Subcutaneous abdominal adipose tissue (tissue), 5 donors: Measurements from ENCODE around the gene VKORC1L1.
A peak's percentile ranks its signal among the peaks of the same experiment; 100 is the strongest.
"Not testable (repeated sequence)": the region's sequence is repeated elsewhere in the genome, so short reads cannot be mapped to it uniquely, and the experiment has no call there.

ENCODE experiments used
- H3K27ac ChIP-seq: one replicate; pipeline ENCODE4 v1.7.0; 2013; ENCODE audit warnings: low read depth, mild to moderate bottlenecking, inconsistent platforms, low read length, moderate library complexity
- H3K27me3 ChIP-seq, 5 donors: one replicate each; pipeline ENCODE4 v1.7.0; 2013; ENCODE audit warnings: low read length in 5 of 5, inconsistent platforms in 1 of 5; ENCODE audit not compliant: control insufficient read depth in 5 of 5, insufficient read depth in 4 of 5
- H3K36me3 ChIP-seq, 5 donors: one replicate each; pipeline ENCODE4 v1.7.0; 2013; ENCODE audit warnings: low read length in 5 of 5; ENCODE audit not compliant: control insufficient read depth in 5 of 5, insufficient read depth in 5 of 5
- H3K4me1 ChIP-seq, 5 donors: one replicate each; pipeline ENCODE4 v1.7.0; 2013; ENCODE audit warnings: low read length in 5 of 5, mild to moderate bottlenecking in 3 of 5, moderate library complexity in 1 of 5; ENCODE audit not compliant: control insufficient read depth in 5 of 5, insufficient read depth in 5 of 5
- H3K4me3 ChIP-seq, 5 donors: one replicate each; pipeline ENCODE4 v1.7.0; 2013; ENCODE audit warnings: low read length in 5 of 5, low read depth in 1 of 5
- H3K9ac ChIP-seq, 5 donors: one replicate each; pipeline ENCODE4 v1.7.0; 2013; ENCODE audit warnings: low read length in 5 of 5, mild to moderate bottlenecking in 4 of 5, moderate library complexity in 3 of 5
- H3K9me3 ChIP-seq, 5 donors: one replicate each; pipeline ENCODE4 v1.7.0; 2013; ENCODE audit warnings: low read length in 5 of 5; ENCODE audit not compliant: control insufficient read depth in 5 of 5
- donor health status: healthy.
- donor health status: healthy.
- donor health status: healthy.
- donor health status: healthy.
- donor health status: healthy.

The VKORC1L1 gene

DNA sequence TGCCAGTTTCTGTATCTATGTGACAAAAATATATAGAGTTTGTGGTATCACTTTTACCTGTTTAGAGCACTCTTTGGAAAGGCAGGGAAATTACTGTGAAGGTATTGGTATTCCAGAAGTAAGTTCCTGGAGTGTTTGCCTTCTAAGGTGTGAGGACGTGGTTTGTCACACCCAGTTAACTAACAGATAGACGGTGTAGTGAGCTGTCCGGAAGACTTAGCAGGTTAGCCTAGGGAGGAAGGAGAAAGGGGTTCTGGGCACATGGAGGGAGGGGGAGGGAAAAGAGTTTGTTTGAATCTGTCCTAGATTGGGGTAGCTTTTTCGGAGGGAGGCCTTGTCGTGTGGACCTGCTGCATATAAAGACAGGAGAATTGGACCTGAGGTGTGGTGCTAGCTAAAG, 7.4 kb downstream of the VKORC1L1 start:
- not testable (repeated sequence) for H3K27me3 ChIP-seq, H3K36me3 ChIP-seq, H3K9me3 ChIP-seq, H3K4me1 ChIP-seq, H3K27ac ChIP-seq, H3K4me3 ChIP-seq, H3K9ac ChIP-seq

DNA sequence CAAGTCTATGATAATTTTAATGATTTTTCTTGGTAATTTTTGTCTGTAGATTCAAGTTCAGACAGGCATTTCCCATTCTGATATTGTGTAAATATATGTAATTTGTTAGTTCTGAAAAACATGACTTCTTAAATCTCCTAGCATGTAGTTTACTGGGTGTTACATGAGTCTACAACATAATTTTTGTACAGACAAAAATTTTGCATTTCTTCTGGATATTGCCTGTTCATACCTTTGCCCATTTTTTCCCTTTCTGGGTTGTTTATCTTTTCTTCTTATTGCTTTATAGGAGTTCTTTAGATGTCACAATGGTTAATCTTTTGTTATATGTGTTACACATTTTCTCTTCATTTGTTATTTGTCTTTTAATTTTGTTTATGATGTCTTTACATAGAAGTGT, 12.1 kb downstream of the VKORC1L1 start:
- H3K27me3 ChIP-seq, H3K9ac ChIP-seq, H3K27ac ChIP-seq, H3K36me3 ChIP-seq, H3K9me3 ChIP-seq, H3K4me3 ChIP-seq: not testable (repeated sequence)
- peaks cover 0 to 14% (median 0%) of the 10 kb centered on the region in 5 donors for H3K4me1 ChIP-seq

DNA sequence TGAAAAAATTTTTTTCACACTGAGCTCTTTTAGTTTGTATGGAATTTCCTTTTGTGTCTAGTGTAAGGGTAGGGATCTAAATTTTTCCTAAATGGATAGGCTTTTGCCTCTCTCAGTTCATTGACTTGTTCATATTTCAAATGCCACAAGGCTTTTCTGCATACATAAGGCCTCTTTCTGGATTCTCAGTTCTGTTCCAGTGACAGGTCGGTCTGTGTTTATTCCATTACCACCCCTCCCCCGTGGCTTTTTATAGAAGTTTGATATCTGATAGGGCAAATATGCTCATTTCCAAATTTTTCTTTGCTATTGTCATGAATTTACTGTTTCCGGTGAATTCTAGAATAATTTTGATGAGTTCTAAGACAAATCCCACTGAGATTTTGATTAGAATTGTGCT, 12.7 kb downstream of the VKORC1L1 start:
- not testable (repeated sequence) for H3K27ac ChIP-seq, H3K9ac ChIP-seq, H3K4me3 ChIP-seq, H3K27me3 ChIP-seq, H3K36me3 ChIP-seq, H3K9me3 ChIP-seq
- H3K4me1 ChIP-seq: peaks cover 0 to 12% (median 0%) of the 10 kb centered on the region in 5 donors

DNA sequence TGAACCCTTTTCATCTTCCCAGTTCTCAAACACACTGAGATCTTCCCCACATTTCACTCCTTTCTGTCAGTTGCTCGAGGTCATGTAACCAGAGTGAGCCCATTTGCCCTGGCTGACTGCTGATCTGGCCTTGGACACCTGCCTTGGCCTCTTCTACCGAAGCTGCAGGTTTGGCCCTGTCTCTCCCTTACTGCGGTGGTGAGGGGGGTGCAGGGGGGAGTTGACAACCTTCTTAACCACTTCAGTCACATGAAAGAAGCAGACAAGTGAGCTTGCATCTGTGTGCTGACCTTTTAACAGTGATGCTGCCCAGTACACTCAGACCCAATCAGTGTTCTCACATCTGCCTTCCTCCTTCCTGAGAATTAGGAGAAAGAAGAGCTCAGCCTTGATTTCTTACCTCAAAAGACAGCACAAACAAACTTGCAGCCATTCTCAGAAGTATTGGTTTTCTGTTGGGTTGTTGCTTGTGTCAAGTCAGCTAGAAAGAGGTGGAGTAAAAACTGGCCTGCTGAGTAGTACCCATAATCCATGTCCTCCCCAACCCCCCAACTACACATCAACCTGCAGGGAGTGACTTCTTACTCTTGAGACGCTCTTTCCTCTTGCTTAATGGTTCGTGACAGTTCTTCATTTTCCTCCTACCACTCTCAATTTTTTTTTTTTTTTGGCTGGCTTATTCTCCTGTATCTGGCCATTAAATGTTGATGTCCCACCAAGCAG, 15.7 kb downstream of the VKORC1L1 start:
- H3K4me1 ChIP-seq: peaks cover 0 to 26% (median 2%) of the 10 kb centered on the region in 5 donors
- not testable (repeated sequence) for H3K27ac ChIP-seq, H3K4me3 ChIP-seq, H3K9ac ChIP-seq, H3K36me3 ChIP-seq, H3K9me3 ChIP-seq, H3K27me3 ChIP-seq

DNA sequence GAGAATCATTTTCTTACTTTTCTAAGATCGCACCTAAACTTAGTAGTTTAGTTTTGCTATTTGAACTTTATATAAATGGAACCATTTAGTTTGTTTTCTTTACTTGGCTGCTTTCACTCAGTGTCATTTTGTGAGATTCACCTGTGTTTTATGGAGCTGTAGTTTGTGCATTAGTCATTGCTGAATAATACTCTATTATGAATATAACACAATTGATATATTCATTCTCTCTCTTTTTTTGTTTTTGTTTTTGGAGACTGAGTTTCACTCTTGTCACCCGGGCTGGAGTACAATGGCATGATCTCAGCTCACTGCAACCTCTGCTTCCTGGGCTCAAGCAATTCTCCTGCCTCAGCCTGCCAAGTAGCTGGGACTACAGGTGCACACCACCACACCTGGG, 16.8 kb downstream of the VKORC1L1 start:
- peaks cover 0 to 28% (median 2%) of the 10 kb centered on the region in 5 donors for H3K4me1 ChIP-seq
- not testable (repeated sequence) for H3K9me3 ChIP-seq, H3K9ac ChIP-seq, H3K27me3 ChIP-seq, H3K36me3 ChIP-seq, H3K4me3 ChIP-seq, H3K27ac ChIP-seq

DNA sequence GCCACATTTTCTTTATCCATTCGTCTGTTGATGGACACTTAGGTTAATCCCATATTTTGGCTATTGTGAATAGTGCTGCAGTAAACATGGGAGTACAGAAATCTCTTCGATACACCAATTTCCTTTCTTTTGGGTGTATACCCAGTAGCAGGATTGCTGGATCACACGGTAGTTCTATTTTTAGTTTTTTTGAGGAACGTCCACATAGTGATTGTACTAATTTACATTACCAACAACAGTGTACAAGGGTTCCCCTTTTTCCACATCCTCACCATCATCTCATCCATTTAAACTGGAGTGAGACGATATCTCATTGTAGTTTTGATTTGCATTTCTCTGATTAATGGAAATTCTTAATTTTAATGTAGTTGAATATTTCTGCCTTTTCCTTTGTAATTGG, 19.3 kb downstream of the VKORC1L1 start:
- peak overlapping the region; percentile 13 for H3K27ac ChIP-seq
- H3K4me3 ChIP-seq: no peak overlapping the region
- no peak overlapping the region for H3K9ac ChIP-seq
- peaks cover 0 to 7% (median 4%) of the 10 kb centered on the region in 5 donors for H3K36me3 ChIP-seq
- H3K4me1 ChIP-seq: peaks cover 0 to 26% (median 2%) of the 10 kb centered on the region in 5 donors
- H3K9me3 ChIP-seq: no peaks in the 10 kb centered on the region
- H3K27me3 ChIP-seq: no peaks in the 10 kb centered on the region

DNA sequence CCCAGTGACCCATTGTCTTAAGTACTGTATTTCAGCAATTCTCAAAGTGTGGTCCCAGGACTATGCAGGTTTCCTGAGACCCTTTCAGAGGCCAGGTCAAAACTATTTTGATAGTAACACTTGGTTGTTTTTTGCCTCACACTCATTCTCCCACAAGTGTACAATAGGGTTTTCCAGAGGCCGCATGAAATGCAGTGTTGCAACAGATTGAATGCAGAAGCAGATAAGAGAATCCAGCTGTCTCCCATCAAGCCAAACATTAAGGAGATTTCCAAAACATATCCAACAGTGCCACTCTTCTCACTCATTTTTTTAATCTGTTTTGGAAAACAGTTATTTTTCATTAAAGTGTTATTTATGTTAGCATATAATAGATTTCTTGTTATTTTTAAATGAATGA, 20.0 kb downstream of the VKORC1L1 start:
- Histone ChIP-seq H3K9ac (no peak overlapping the region), H3K36me3 (peaks cover 0 to 7% (median 4%) of the 10 kb centered on the region in 5 donors), H3K9me3 (no peaks in the 10 kb centered on the region), H3K27ac (peak overlapping the region; percentile 13), H3K4me1 (peaks cover 0 to 23% (median 2%) of the 10 kb centered on the region in 5 donors), H3K4me3 (no peak overlapping the region), H3K27me3 (no peaks in the 10 kb centered on the region)

DNA sequence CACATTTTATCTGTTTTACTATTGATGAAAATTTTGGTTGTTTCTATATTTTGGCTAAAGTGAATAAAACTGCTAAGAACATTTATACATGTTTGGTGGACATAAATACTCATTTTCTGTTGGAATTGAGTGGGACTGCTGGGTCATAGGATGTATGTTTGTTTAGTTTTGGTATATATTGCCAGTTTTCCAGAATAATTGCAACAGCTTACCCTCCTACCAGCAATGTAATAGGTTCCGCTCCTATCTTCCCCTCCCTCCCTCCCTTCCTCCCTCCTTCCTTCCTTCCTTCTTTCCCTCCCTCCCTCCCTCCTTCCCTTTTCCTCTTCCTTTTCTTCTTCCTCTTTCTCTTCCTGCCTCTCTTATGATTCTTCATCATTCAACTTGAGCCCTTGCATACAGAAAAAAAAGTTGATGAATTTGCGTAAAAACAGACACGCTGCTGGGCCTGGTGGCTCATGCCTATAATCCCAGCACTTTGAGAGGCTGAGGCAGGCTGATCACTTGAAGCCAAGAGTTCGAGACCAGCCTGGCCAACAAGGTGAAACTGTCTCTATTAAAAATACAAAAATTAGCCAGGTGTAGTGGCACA, 23.5 kb downstream of the VKORC1L1 start:
- H3K27ac ChIP-seq: no peak overlapping the region
- H3K9me3 ChIP-seq: no peaks in the 10 kb centered on the region
- no peak overlapping the region for H3K9ac ChIP-seq
- no peaks in the 10 kb centered on the region for H3K27me3 ChIP-seq
- peaks cover 0 to 3% (median under 1%) of the 10 kb centered on the region in 5 donors for H3K36me3 ChIP-seq
- H3K4me1 ChIP-seq: peaks cover 0 to 24% (median 6%) of the 10 kb centered on the region in 5 donors
- no peak overlapping the region for H3K4me3 ChIP-seq

DNA sequence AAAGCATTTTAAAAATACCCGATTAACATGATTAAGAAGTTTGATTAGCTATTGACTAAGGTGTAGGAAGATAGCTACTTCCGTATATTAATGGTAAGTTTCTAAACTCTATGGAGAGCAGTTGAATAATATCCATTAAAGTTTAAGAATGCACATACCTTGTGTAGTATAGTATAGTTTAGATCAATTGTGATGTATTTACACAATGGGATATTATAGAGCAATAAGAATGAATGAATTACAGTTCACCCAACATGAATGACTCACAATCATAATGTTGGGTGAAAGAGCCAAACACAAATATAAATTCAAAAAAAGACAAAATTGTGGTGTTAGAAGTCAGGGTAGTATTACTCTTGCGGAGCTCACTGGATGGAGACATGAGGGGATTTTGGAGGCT, 24.4 kb downstream of the VKORC1L1 start:
- not testable (repeated sequence) for H3K36me3 ChIP-seq, H3K27me3 ChIP-seq, H3K9me3 ChIP-seq, H3K4me3 ChIP-seq, H3K27ac ChIP-seq, H3K9ac ChIP-seq
- peaks cover 0 to 17% (median 6%) of the 10 kb centered on the region in 5 donors for H3K4me1 ChIP-seq

DNA sequence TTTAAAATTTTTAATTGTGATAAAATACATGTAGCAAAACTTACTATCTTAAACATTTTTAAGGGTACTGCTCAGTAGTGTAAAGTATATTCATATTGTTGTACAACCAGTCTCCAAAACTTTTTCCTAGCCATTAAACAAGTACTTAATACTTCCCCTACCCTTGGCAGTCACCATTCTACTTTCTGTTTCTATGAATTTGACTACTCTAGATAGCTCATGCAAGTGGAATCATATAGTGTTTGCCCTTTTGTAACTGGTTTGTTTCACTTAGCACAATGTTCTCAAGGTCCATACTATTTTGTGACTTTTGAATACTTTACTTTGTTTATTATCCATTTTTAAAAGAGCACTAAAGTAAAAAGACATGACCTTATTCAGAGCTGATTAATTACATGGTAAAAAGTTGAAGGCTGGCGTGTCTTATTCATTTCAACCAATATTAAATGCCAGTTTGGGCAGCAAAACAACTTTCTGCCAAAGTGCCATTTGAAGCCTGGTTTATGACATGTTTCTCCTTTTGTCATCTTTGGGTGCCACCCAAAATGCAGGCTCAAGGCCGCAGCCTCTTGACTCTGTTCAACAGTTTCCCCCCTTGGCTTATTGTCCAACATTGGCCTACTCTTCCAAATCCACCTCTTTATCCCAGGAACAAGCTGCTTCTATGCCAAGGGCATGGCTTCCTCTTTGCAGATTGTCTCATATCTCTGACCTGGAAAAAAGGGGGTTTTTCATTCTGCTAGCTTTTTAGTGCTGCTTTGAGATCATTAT, 26.0 kb downstream of the VKORC1L1 start:
- not testable (repeated sequence) for H3K4me3 ChIP-seq, H3K27me3 ChIP-seq, H3K36me3 ChIP-seq, H3K9me3 ChIP-seq, H3K9ac ChIP-seq, H3K4me1 ChIP-seq
- H3K27ac ChIP-seq: peak overlapping the region; percentile 16
